Spinal cord (tissue), 10 donors: Measurements from ENCODE around the gene TMEM98. TPM values are rescaled to one million over a fixed set of nuclear protein-coding genes. Genes with fewer than 3 reads are reported as not detected.
"Not testable (repeated sequence)": the region's sequence is repeated elsewhere in the genome, so short reads cannot be mapped to it uniquely, and the experiment has no call there.

ENCODE experiments used
- DNase-seq, 6 donors: peaks; one replicate each; pipeline versions ENCODE4 v3.0.0 to v3.0.0-alpha.2; 2013 to 2015; ENCODE audit warnings: low spot score in 6 of 6, low read depth in 4 of 6
- H3K27ac ChIP-seq: one replicate; pipeline ENCODE4 v1.5.1; 2013; ENCODE audit warnings: low read depth, low read length, control low read depth
- H3K27me3 ChIP-seq: one replicate; pipeline ENCODE4 v1.6.1; 2013; ENCODE audit warnings: low read length; ENCODE audit not compliant: control insufficient read depth, insufficient read depth
- H3K36me3 ChIP-seq: one replicate; pipeline ENCODE4 v1.6.1; 2013; ENCODE audit warnings: low read length; ENCODE audit not compliant: control insufficient read depth, insufficient read depth
- H3K4me1 ChIP-seq: one replicate; pipeline ENCODE4 v1.6.1; 2013; ENCODE audit warnings: low read length; ENCODE audit not compliant: control insufficient read depth, insufficient read depth
- H3K4me3 ChIP-seq: one replicate; pipeline ENCODE4 v1.5.1; 2013; ENCODE audit warnings: low read depth, low read length, control low read depth
- H3K9me3 ChIP-seq: one replicate; pipeline ENCODE4 v1.6.1; 2013; ENCODE audit warnings: low read length; ENCODE audit not compliant: control insufficient read depth, insufficient read depth
- WGBS: methylation state at CpG from one replicate; pipeline ENCODE4 v1.1.5; 2013; ENCODE audit warnings: missing lambda C conversion rate; ENCODE audit not compliant: insufficient coverage; 5-methylcytosine and 5-hydroxymethylcytosine counted together
- polyA plus RNA-seq, 2 donors: library from polyadenylated mRNA; unstranded; fragments of 120-200 nt; gene quantifications; one replicate each; pipeline ENCODE4 v1.2.1, GENCODE V29; 2013; ENCODE audit not compliant: insufficient read length in 2 of 2
- total RNA-seq, 2 donors: library from RNA; depleted of rRNA in 1 of 2; stranded (reverse); fragments of 120-200 nt in 1 of 2; fragments of >200 nt in 1 of 2; gene quantifications; one replicate each; pipeline versions ENCODE4 v1.2.3 to v1.2.4, GENCODE V29; 2013 to 2014
- donor health status: healthy.

The TMEM98 gene
- total and polyA plus RNA-seq, 4 donors = 62.7 to 102 (median 79.4) TPM

GRCh38 chr17:32947736-32948135 is 19.8 kb downstream of the TMEM98 start:
- Histone ChIP-seq H3K4me1 (no peaks in the 10 kb centered on the region), H3K36me3 (no peaks in the 10 kb centered on the region), H3K4me3 (no peak overlapping the region), H3K9me3 (no peaks in the 10 kb centered on the region), H3K27ac (no peak overlapping the region), H3K27me3 (no peaks in the 10 kb centered on the region)
- 100% methylated on average over 1 of the region's 1 CpG for WGBS
- DNase-seq = no peak

- no peak for DNase-seq
- Histone ChIP-seq H3K36me3 (no peaks in the 10 kb centered on the region), H3K9me3 (no peaks in the 10 kb centered on the region), H3K27ac (no peak overlapping the region), H3K27me3 (no peaks in the 10 kb centered on the region), H3K4me1 (no peaks in the 10 kb centered on the region), H3K4me3 (no peak overlapping the region)
- 20% methylated on average over 1 of the region's 7 CpGs for WGBS
Observed at GRCh38 chr17:32949181-32949580, 21.2 kb downstream of the TMEM98 start.

- not testable (repeated sequence) for H3K9me3 ChIP-seq, H3K27ac ChIP-seq
Observed at GRCh38 chr17:32952491-32952890, 24.5 kb downstream of the TMEM98 start.

GRCh38 chr17:32953045-32953444 is 25.1 kb downstream of the TMEM98 start:
- Histone ChIP-seq H3K36me3 (no peaks in the 10 kb centered on the region), H3K27ac (no peak overlapping the region), H3K4me1 (no peaks in the 10 kb centered on the region), H3K4me3 (no peak overlapping the region), H3K27me3 (no peaks in the 10 kb centered on the region), H3K9me3 (no peaks in the 10 kb centered on the region)
- DNase-seq = no peak

More at GRCh38 chr17:32952491-32952890, 24.5 kb downstream of the TMEM98 start:
- H3K36me3 ChIP-seq, H3K27me3 ChIP-seq, H3K4me1 ChIP-seq, H3K4me3 ChIP-seq, DNase-seq: not testable (repeated sequence)
- no CpG with 5 or more reads among the region's 1 CpG for WGBS

GRCh38 chr17:32953857-32954256 is 25.9 kb downstream of the TMEM98 start:
- WGBS = 71% methylated on average over 1 of the region's 2 CpGs
- no peaks in the 10 kb centered on the region for H3K27me3 ChIP-seq
- H3K9me3 ChIP-seq = no peaks in the 10 kb centered on the region
- no peak overlapping the region for H3K4me3 ChIP-seq
- no peaks in the 10 kb centered on the region for H3K36me3 ChIP-seq
- no peak for DNase-seq
- no peak overlapping the region for H3K27ac ChIP-seq
- no peaks in the 10 kb centered on the region for H3K4me1 ChIP-seq

GRCh38 chr17:32954477-32954876 is 26.5 kb downstream of the TMEM98 start:
- Histone ChIP-seq H3K9me3 (no peaks in the 10 kb centered on the region), H3K27ac (no peak overlapping the region), H3K27me3 (no peaks in the 10 kb centered on the region), H3K36me3 (no peaks in the 10 kb centered on the region), H3K4me3 (no peak overlapping the region), H3K4me1 (no peaks in the 10 kb centered on the region)
- 85% methylated on average over 5 of the region's 8 CpGs for WGBS
- no peak for DNase-seq

- H3K36me3 ChIP-seq = no peaks in the 10 kb centered on the region
- no peak for DNase-seq
- H3K27ac ChIP-seq = no peak overlapping the region
- no CpG with 5 or more reads among the region's 1 CpG for WGBS
- no peaks in the 10 kb centered on the region for H3K27me3 ChIP-seq
- H3K9me3 ChIP-seq = no peaks in the 10 kb centered on the region
- no peaks in the 10 kb centered on the region for H3K4me1 ChIP-seq
- no peak overlapping the region for H3K4me3 ChIP-seq
Observed at GRCh38 chr17:32955155-32955554, 27.2 kb downstream of the TMEM98 start.

- Histone ChIP-seq H3K9me3 (no peaks in the 10 kb centered on the region), H3K27me3 (no peaks in the 10 kb centered on the region), H3K36me3 (no peaks in the 10 kb centered on the region), H3K4me1 (no peaks in the 10 kb centered on the region), H3K27ac (no peak overlapping the region), H3K4me3 (no peak overlapping the region)
- 79% methylated on average over 3 of the region's 5 CpGs for WGBS
- no peak for DNase-seq
Observed at GRCh38 chr17:32956240-32956970, 28.5 kb downstream of the TMEM98 start.

- Histone ChIP-seq H3K27ac (no peak overlapping the region), H3K4me1 (no peaks in the 10 kb centered on the region), H3K9me3 (no peaks in the 10 kb centered on the region), H3K27me3 (no peaks in the 10 kb centered on the region), H3K36me3 (no peaks in the 10 kb centered on the region), H3K4me3 (no peak overlapping the region)
- peak in 1 of 6 donors; percentile 38 for DNase-seq
- WGBS = 50% methylated on average over 2 of the region's 2 CpGs
Observed at GRCh38 chr17:32958418-32958817, 30.5 kb downstream of the TMEM98 start.

- 96% methylated on average over 2 of the region's 2 CpGs for WGBS
Observed at GRCh38 chr17:32960815-32961214, 32.9 kb downstream of the TMEM98 start.

More at GRCh38 chr17:32960815-32961214, 32.9 kb downstream of the TMEM98 start:
- H3K36me3 ChIP-seq = no peaks in the 10 kb centered on the region
- no peak for DNase-seq
- H3K27me3 ChIP-seq = no peaks in the 10 kb centered on the region
- H3K4me1 ChIP-seq = no peaks in the 10 kb centered on the region
- H3K27ac ChIP-seq = no peak overlapping the region
- no peak overlapping the region for H3K4me3 ChIP-seq
- H3K9me3 ChIP-seq = no peaks in the 10 kb centered on the region
